GM20000 (cell line): ENCODE measurements around the gene TMEM132A.
"Not testable (repeated sequence)": the region's sequence is repeated elsewhere in the genome, so short reads cannot be mapped to it uniquely, and the experiment has no call there.

Experiments
- DNase-seq: peaks from one replicate; pipeline ENCODE4 v3.0.0; 2012; ENCODE audit warnings: low spot score
- TF ChIP-seq, protein P1 (sequence below): IDR thresholded peaks from 2 replicates; pipeline ENCODE4 v1.5.1; 2012; ENCODE audit warnings: mild to moderate bottlenecking, control low read depth; ENCODE audit errors: extremely low read depth, missing control alignments

The TMEM132A gene

DNA sequence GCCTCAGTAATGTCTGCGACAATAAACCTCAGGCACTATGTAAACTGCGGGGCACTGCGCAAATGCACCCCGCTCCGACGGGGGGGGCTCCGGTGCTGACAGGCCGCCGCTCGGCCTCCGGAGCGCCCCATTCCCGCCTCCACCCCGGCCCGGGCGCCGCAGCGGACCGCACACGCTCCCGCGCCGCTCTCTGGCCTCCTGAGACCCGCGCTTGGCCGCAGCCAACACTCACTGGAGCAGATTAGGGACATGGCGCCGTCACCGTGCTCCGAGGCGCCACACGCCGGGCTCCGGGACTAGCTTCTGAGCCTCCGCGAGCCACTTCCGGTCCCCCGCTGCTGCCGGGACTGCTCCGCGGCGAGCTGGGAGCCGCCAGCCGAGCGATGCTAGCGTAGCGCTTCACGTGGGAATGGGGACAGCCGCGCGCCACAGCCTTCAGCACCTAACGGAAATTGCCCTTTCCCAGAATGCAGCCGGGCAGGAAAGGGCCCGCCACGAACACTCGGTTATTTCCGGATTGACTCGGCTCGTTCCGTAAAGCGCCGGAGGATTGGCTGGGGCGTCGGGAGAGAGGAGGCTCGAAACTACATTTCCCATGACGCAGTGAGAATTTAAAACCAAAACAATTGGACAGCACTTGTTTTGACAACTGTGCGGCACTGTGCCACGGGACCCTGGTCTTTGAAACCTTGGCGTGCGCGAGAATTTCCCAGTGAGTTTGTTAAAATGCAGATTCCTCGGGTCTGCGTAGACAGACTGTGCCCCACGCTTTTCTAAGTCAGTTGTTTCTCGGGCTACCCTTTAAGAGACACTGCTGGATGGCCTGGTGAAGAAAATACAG lies 17.9 kb upstream of the TMEM132A start, which contains the start of gene PRPF19:
TSS of gene PRPF19 (minus strand) at position 454 of the 841 bp plus-strand sequence. CDS start at position 251, 203 bp downstream.
- DNase-seq = peak; percentile 99
- TF ChIP-seq, protein P1, sequence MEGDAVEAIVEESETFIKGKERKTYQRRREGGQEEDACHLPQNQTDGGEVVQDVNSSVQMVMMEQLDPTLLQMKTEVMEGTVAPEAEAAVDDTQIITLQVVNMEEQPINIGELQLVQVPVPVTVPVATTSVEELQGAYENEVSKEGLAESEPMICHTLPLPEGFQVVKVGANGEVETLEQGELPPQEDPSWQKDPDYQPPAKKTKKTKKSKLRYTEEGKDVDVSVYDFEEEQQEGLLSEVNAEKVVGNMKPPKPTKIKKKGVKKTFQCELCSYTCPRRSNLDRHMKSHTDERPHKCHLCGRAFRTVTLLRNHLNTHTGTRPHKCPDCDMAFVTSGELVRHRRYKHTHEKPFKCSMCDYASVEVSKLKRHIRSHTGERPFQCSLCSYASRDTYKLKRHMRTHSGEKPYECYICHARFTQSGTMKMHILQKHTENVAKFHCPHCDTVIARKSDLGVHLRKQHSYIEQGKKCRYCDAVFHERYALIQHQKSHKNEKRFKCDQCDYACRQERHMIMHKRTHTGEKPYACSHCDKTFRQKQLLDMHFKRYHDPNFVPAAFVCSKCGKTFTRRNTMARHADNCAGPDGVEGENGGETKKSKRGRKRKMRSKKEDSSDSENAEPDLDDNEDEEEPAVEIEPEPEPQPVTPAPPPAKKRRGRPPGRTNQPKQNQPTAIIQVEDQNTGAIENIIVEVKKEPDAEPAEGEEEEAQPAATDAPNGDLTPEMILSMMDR = no peak

DNA sequence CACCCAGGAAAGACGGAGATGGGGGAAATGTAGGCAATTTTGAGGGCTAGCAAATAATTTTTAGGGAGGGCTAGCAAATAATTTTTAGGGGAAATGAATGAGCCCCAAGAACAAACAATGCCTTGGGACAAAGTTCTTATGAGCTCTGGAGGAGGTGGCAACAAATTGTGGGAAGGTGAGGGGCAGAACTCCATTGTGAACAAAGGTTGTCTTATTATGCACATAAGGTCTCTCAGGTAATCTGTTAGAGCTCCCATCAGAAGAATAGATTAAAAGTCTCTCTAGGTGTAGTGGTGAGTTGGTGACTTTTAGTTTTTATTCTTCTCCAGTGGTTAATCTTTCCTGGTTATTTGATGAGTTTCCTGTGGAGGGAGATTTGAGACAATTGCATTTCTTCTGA lies 15.5 kb upstream of the TMEM132A start:
- TF ChIP-seq, protein P1 = no peak
- no peak for DNase-seq

DNA sequence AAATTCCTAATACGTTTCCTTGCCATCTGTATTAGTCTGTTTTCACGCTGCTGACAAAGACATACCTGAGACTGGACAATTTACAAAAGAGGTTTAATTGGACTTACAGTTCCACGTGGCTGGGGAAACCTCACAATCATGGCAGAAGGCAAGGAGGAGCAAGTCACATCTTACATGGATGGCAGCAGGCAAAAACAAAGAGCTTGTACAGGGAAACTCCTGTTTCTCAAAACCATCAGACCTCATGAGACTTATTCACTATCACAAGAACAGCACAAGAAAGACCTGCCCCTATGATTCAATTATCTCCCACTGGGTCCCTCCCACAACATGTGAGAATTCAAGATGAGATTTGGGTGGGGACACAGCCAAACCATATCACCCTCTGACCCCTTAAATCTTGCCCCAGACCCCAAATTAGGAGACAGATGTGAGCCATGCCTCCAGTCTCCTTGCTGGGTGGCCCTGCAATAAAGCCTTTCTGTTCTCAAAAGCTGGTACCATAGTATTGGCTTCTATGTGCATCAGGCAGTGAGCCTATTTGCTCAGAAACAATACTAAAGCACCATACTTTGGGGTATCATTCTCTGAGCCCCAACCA lies 14.5 kb upstream of the TMEM132A start:
- not testable (repeated sequence) for DNase-seq

DNA sequence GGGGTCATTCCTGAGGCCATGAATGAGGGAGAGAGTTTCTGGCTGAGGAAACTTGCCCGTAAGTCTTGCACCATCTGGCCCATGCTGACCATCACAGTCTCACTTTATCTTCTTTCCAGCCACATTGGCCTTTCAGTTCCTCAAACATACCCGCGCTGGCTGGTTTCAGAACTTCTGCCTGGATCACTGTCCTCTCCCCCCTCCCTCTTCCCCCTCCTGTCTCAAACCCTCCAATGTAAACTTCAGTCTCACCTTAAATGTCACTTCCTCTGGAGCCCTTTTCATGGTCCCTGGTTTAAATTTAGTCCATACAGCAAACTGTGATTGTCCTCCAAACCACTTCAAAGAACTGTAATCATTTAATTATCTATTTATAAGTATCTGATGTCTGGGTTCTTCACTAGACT lies 14.0 kb upstream of the TMEM132A start:
- TF ChIP-seq, protein P1 = no peak
- DNase-seq = peak; percentile 82

DNA sequence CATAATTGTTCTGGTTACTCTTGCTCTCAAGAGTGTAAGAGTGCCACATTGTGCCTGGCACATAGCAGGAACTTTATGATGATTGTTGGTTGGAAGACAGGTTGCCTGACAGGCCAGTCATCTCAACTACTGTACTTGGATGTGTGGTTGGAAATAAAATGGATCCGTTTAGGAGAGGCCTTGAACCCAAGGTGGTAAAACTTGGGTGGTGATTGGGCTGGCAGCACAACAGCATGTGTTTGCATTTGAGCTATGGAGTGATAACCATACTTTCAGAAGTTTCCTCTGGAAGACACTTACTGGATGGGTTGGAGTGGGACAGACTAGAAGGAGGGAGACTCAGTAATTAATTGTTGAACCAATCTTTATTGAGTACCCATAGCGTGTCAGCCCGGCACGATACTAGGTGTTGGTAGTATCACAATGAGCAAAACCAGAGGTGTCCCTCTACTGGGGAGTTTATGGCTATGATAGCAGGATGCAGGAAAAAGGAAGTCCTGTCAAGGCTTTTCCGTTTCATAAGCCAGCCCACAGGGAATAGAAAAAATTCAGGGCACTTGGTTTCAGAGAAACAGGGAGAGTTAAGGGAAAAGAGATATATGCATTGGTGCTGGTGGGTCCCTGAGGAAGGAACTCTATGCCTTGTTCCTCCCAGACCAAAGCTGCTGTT lies 13.4 kb upstream of the TMEM132A start:
- no peak for DNase-seq
- TF ChIP-seq, protein P1 = no peak

DNA sequence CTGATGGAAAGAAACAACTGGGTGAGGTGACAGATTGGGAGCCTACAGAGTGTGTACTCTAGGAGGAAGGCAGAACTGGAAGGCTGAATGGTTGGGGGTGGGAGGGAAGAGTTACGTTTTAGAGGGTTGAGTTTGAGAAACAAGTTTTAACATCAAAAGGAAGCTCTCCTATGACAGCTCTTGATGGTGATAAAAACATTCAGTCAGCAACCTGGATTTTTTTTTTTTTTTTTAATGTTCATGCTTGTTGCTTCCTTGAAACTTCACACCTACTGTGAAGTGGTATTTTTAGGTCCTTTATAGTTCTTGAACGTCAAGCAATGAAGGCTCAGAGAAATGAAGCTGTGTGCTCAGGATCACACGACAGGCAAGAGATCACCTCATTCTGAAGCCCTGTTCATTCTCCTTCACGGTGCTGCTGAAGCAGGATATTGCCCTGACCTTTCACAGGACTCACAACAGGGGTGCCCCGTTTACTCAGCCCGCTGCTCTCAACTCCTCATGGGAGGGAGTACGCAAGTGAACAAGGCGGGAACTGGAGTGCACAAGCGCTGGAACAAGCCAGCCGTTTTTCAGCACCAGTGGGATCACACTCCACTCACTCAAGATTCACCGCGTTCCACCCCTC lies 11.9 kb upstream of the TMEM132A start:
- DNase-seq = no peak
- TF ChIP-seq, protein P1 = no peak

DNA sequence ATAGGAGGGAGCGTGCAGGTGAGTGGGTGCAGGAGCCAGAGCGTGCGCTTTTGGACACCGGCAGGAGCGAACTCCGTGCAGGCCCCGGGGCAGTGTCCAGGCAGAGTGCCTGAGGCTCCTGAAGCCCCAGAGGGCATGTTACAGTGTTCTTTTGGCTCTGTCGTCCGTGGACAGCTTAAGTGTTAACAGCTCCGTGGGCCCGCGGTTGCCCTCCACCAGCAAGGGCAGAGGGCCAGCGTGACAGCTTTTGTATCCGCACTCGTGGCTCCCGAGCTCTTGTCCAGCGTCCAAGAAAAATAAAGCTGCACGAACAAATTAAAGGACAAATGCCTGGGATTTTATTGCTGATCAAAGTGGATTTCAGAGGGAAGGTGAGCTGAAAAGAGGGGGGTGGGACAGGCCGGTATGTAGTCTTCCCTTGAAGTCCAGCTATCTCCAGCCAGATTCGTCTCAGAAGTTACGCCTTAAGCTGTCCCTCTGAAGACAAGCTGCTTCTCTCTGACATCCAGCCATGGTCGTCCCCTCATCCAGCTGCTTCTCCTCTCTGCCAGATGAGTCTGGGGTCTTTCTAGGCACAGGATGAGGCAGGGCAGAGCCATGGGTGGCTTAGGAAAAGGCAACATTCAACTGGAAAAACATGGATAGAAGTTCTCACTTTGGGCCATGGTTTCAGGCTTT lies 11.3 kb upstream of the TMEM132A start:
- TF ChIP-seq, protein P1 = no peak

More for the DNA sequence above, 11.3 kb upstream of the TMEM132A start:
- no peak for DNase-seq
